ENCODE measurements around the gene TCEA3. TPM values are rescaled to one million over a fixed set of nuclear protein-coding genes. Genes with fewer than 3 reads are reported as not detected.

Gene TCEA3
- total RNA-seq, 1 experiment from 2014 or later = 0.37 TPM

GRCh38 chr1:23368562-23369334, 55.8 kb downstream of the TCEA3 start (continued):
- TF ChIP-seq JAZF1 (CRISPR knock-in tag; IDR thresholded peaks at IDR 0.05) = no peak
- no peak for TF ChIP-seq CDX4 (CRISPR knock-in tag; IDR thresholded peaks at IDR 0.05; ENCODE audit: borderline replicate concordance)
- no peak for TF ChIP-seq AFF4 (CRISPR knock-in tag; IDR thresholded peaks at IDR 0.05; ENCODE audit: borderline replicate concordance)
- no peak for TF ChIP-seq FOXJ3 (CRISPR knock-in tag; IDR thresholded peaks at IDR 0.05; ENCODE audit: borderline replicate concordance)
- no peak for TF ChIP-seq GTF2I (CRISPR knock-in tag; conservative IDR thresholded peaks at IDR 0.05)
- TF ChIP-seq NR1H2 (CRISPR knock-in tag; IDR thresholded peaks at IDR 0.05) = no peak
- TF ChIP-seq ZNF532 (CRISPR knock-in tag; IDR thresholded peaks at IDR 0.05; ENCODE audit: borderline replicate concordance) = no peak
- no peak; the same call in 1 of the 2 replicates for TF ChIP-seq SMAD4 (CRISPR knock-in tag; IDR thresholded peaks at IDR 0.05)
- no peak for TF ChIP-seq ZNF425 (CRISPR knock-in tag; conservative IDR thresholded peaks at IDR 0.05)
- TF ChIP-seq ERG (CRISPR knock-in tag; IDR thresholded peaks at IDR 0.05) = no peak
- no peak for TF ChIP-seq EMX1 (CRISPR knock-in tag; IDR thresholded peaks at IDR 0.05)
- no peak for TF ChIP-seq ARID4B (CRISPR knock-in tag; IDR thresholded peaks at IDR 0.05; ENCODE audit: borderline replicate concordance)
- TF ChIP-seq MXD4 (CRISPR knock-in tag; IDR thresholded peaks at IDR 0.05; ENCODE audit: borderline replicate concordance) = no peak
- TF ChIP-seq ZNF263 (CRISPR knock-in tag; IDR thresholded peaks at IDR 0.05; ENCODE audit: low read depth) = no peak
- TF ChIP-seq GABPB1 (CRISPR knock-in tag; IDR thresholded peaks at IDR 0.05) = peak; percentile 38; the same call in 1 of the 2 replicates
- TF ChIP-seq NR3C1 (CRISPR knock-in tag; conservative IDR thresholded peaks at IDR 0.05; ENCODE audit: low read depth) = no peak
- TF ChIP-seq MYBL2 (CRISPR knock-in tag; IDR thresholded peaks at IDR 0.05) = 0 out of 2 replicates have a peak, but pooled peaks have one; percentile 19
- peak; percentile 90 for TF ChIP-seq CREM (CRISPR knock-in tag; IDR thresholded peaks at IDR 0.05)
- TF ChIP-seq RORB (CRISPR knock-in tag; IDR thresholded peaks at IDR 0.05) = no peak
- no peak for TF ChIP-seq E2F1 (CRISPR knock-in tag; IDR thresholded peaks at IDR 0.05)
